H1 (cell line): ENCODE data around the gene IFNK. TPM values are rescaled to one million over a fixed set of nuclear protein-coding genes. Genes with fewer than 3 reads are reported as not detected.

Experiments used
- POLR2A ChIP-seq, 2 experiments: IDR thresholded peaks; 1 replicate in 1 of 2; 2 replicates in 1 of 2; pipeline ENCODE4 v1.6.1; 2011; ENCODE audit warnings: low read depth in 2 of 2, low read length in 2 of 2, mild to moderate bottlenecking in 2 of 2; ENCODE audit errors: control extremely low read depth in 1 of 2
- ZNF274 ChIP-seq: IDR thresholded peaks from 2 replicates; pipeline ENCODE4 v1.7.0; 2012; ENCODE audit warnings: low read length, borderline replicate concordance; ENCODE audit errors: extremely low read depth
- polyA plus RNA-seq, 7 experiments: library from polyadenylated mRNA; depleted of rRNA in 3 of 7; stranded (reverse) in 5 of 7; unstranded in 2 of 7; fragments of >200 nt in 5 of 7; fragments of 200-250 nt in 2 of 7; gene quantifications; 1 replicate in 5 of 7; 2 replicates in 1 of 7; 4 replicates in 1 of 7; pipeline versions ENCODE4 v1.2.1 to v1.2.3, GENCODE V29; 2011 to 2013; ENCODE audit warnings: missing spikeins in 2 of 7, mixed read lengths in 2 of 7
- total RNA-seq: library from RNA; stranded (reverse); fragmentation: NEBNext Ultra II Directional; extraction: Animal tissue kit (Norgen Biotek cat#: 25700); gene quantifications from 2 replicates; pipeline ENCODE4 v1.2.1, GENCODE V29; 2021

IFNK gene
- total and polyA plus RNA-seq, 2 of the 8 experiments (the other 6 are each of a cell fraction or from before 2014, with no cell fraction given): not detected

DNA sequence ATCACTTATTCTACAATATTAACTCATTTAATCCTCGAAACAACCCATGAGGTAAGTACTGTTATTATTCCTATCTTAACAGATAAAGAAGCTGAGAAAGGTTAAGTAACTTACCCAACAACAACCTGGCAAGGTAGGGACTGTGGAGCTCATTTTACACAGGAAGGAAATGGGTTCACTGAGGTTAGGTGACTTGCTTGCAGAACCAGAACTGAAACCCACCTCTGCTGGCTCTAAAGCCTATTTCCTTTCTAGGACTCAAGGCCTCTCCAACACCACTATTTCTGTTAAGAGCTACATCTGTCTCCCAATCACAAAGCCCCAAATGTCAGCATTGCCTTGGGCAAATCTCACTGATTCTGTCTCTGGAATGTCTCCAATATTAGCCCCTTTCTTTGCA is 38.9 kb upstream of the IFNK start (continued):
- TF ChIP-seq ZNF274 (no peak), POLR2A (IDR thresholded peaks at IDR 0.05; ENCODE audit: control extremely low read depth in 1 of 2, low read depth in 2 of 2, low read length in 2 of 2) (no peak)
